GM18505 (cell line): Measurements from ENCODE around the gene NRG4.

Experiments used
- ATAC-seq: cut with Tn5 transposase; IDR thresholded peaks from one replicate; pipeline ENCODE4 v1.9.1; 2021; ENCODE audit not compliant: unreplicated experiment
- POLR2A ChIP-seq: IDR thresholded peaks from 4 replicates; pipeline ENCODE4 v1.6.1; 2011; ENCODE audit warnings: borderline replicate concordance; ENCODE audit not compliant: insufficient read depth, insufficient read length; ENCODE audit errors: extremely low read depth

NRG4 gene

DNA sequence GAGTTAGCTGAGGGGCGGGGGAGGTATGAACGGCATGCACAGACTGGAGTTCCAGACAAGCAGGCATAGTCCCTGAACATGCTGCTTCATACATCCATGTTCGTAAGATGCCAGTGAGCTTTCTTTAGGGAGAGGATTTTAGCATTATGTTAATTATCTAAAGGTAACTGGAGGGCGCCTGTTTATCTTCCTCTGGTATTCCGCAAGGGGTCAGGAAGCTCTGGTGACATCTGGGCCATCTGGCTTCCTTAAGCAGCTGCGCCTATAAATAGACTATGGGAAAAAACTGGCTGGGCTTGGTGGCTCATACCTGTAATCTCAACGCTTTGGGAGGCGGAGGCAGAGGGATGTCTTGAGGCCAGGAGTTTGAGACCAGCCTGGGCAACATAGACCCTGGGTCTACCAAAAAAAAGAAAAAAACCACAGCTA lies 110.1 kb downstream of the NRG4 start:
- no peak for ATAC-seq
- no peak for TF ChIP-seq POLR2A

DNA sequence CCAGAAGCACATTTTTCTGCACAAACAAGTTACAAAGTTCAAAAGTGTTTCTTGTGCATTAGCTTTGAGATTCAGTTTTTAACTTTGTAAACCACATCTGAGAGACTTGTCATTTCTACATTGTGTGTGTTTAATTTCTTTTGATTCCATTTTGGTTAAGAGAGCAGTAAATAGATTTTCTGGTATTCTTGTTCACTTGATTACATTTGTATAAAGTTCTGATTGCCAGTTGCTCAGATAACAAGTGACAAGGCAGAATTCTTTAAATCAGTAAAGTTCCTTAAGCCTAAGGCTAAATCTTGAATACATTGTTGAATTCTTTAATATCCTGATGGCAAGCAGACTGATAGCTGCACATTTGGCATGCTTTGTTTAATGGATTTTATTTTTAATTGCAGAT lies 111.6 kb downstream of the NRG4 start:
- no peak for TF ChIP-seq POLR2A
- ATAC-seq: no peak

DNA sequence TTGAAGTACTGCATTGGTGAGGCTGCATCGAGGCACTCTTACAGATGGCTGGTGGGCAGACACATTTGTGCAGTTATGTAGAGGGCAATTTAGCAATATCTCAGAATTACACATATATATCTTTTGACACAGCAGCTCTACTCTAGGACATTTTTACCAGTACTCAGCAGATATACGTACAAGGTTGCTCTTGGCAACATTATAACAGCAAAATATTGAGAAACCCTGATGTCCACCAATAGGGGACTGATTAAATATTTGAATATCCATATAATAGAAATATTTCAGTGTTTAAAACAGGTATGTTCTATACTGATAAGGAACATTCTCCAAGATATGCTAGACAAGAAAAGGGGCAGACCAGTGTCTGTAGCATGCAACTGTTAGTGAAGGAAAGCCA lies 116.5 kb downstream of the NRG4 start:
- no peak for ATAC-seq
- no peak for TF ChIP-seq POLR2A

DNA sequence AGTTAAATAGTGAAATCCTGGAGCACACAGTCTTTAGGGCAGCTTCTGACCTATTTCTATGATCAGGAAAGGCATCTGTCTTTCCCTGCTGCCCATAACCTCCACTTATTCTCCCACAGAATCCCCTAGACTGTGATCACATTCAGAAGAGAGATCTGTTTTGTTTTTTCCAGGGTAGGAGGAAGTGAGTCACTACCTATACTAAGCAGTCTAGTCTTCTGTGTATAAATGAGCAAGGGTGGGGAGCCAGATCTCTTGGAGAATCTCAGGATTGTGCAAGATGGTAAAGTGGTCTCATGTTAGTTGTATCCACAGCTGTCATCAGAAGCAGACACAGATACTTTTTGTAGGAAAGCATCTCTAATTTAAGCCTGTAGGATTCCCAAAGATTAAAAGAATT lies 120.3 kb downstream of the NRG4 start:
- no peak for TF ChIP-seq POLR2A
- ATAC-seq: no peak
